ENCODE data around the gene TSC22D3.

Gene TSC22D3

DNA sequence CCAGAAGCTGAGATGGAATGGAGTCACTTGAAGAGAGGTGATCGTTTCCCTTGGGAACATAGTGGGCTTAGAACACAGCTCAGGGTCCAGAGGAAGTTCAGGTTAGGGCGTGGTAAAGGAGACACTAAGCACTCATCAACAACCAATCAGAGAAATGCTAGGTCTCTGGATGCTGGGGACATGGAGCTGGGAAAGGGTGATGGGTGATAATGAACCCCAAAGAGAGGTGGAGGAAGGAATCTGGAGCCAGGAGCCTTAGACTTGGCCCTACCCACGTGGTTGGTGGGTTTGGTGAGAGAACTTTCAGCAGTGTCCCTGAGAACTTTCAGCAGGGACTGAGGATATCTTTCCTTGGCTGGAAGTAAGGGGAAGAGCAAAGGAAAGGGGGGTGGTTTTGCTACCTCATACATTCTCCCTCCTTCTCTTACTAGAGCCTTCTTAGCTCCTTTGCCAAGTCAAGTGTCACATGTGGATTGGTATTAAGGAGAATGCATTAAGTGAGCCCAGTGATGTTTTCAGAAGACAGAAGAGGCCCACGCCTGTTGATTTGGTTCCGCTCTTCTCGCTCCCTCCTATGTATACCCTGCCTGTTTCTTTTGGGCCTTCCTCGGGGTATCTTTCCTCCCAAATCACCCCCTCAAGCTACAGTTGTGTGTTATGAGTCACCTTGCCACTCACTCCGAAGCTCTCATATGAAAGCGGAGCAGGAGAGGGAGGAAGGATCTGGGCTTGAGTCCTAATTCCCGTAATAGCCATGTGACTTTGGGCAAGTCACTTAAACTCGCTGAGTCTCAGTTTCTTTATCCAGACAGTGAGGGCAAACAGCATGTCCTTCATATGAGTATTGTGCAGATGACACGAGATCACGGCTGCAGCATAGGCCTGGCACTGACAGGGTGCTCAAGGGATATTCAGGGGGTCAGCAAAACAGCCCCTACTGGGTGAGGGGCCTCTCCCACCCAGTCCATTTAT, 63.1 kb downstream of the TSC22D3 start:
- no peak overlapping the region for H3K4me3 ChIP-seq (ENCODE audit: low read depth, low read length)
- no peak for TF ChIP-seq CTCF (IDR thresholded peaks at IDR 0.05; ENCODE audit: borderline replicate concordance, insufficient read depth, low read depth, low read length)

DNA sequence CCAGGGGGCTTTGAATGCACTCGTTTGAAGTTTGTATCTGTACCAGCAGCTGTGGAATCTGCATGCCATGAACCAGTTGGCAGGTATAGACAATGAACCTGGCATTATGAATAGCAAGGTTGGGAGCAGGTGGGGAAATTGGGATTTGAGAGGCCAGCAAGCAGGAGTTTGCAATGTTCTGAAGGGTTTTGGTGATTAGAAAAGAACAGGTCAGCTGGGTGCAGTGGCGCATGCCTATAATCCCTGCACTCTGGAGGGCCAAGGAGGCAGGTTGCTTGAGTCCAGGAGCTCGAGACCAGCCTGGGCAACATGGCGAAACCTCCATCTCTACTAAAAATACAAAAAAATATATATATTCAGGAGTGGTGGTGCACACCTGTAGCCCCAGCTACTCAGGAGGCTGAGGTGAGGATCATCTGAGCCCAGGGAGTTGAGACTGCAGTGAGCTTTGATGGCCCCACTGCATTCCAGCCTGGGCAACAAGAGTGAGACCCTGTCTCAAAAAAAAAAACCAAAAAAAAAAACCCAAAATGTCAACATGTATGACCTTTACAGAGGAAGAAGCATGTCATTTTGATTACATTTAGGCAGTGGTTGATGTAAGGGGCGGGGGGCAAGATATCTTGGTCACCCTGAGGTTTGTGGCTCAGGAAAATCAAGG, 63.9 kb downstream of the TSC22D3 start:
- H3K4me3 ChIP-seq (ENCODE audit: low read depth, low read length), result no peak overlapping the region
- no peak for TF ChIP-seq CTCF (IDR thresholded peaks at IDR 0.05; ENCODE audit: borderline replicate concordance, insufficient read depth, low read depth, low read length)

GRCh38 chrX:107710617-107711391, 64.8 kb downstream of the TSC22D3 start:
- H3K4me3 ChIP-seq (ENCODE audit: low read depth, low read length), result peak overlapping the region; percentile 4
- no peak for TF ChIP-seq CTCF (IDR thresholded peaks at IDR 0.05; ENCODE audit: borderline replicate concordance, insufficient read depth, low read depth, low read length)

DNA sequence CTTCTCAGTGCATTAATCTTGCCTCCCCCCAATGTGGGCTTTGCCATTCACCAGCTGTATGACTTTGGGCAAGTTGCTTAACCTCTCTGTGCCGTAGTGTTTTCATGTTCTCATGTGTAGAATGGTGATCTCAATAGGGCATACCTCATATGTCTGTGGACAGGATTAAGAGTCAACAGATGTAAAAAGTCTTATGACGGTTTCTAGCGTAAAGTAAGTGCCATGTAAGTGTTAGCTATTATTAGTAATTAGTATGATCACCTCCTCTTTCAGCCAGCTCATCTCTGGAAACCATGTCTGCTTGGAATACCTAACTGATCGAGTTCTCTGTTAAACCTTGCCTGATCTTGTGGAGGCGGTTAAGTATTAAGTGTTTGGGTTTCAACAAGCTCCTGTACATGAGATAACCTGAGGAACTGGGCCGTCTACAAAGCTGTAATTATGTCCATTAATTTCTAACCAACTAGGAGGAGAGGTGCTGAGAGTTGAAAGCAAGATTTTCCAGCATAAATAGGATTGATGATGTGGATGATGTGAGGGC, 66.3 kb downstream of the TSC22D3 start:
- no peak for TF ChIP-seq CTCF (IDR thresholded peaks at IDR 0.05; ENCODE audit: borderline replicate concordance, insufficient read depth, low read depth, low read length)
- H3K4me3 ChIP-seq (ENCODE audit: low read depth, low read length), result no peak overlapping the region

- TF ChIP-seq CTCF (IDR thresholded peaks at IDR 0.05; ENCODE audit: borderline replicate concordance, insufficient read depth, low read depth, low read length), result no peak
- H3K4me3 ChIP-seq (ENCODE audit: low read depth, low read length), result no peak overlapping the region
These were observed 66.8 kb downstream of the TSC22D3 start for GRCh38 chrX:107708762-107709161.

- no peak for TF ChIP-seq CTCF (IDR thresholded peaks at IDR 0.05; ENCODE audit: borderline replicate concordance, insufficient read depth, low read depth, low read length)
- H3K4me3 ChIP-seq (ENCODE audit: low read depth, low read length), result no peak overlapping the region
These were observed 67.7 kb downstream of the TSC22D3 start for GRCh38 chrX:107707866-107708265.
